NCI-H1436 (cell line): ENCODE data around the gene PTPN20.
"Not testable (repeated sequence)": the region's sequence is repeated elsewhere in the genome, so short reads cannot be mapped to it uniquely, and the experiment has no call there.

Source experiments
- DNase-seq: peaks from one replicate; lab custom pipeline; 2025; lab: John Stamatoyannopoulos, UW

Gene PTPN20

GRCh38 chr10:46911144-46911876 lies at the start of gene PTPN20:
TSS of gene PTPN20 (plus strand) at chr10:46911428. CDS start at chr10:46932500, 21,072 bp downstream.
- DNase-seq, result not testable (repeated sequence)

GRCh38 chr10:46869716-46870115 lies 41.5 kb upstream of the PTPN20 start:
- DNase-seq, result not testable (repeated sequence)

- not testable (repeated sequence) for DNase-seq
Measured at GRCh38 chr10:46871583-46871982, 39.6 kb upstream of the PTPN20 start.

- DNase-seq, result not testable (repeated sequence)
Measured at GRCh38 chr10:46875304-46875703, 35.9 kb upstream of the PTPN20 start.

- DNase-seq, result not testable (repeated sequence)
Measured at GRCh38 chr10:46876773-46877172, 34.5 kb upstream of the PTPN20 start.

- DNase-seq, result peak; percentile 45
Measured at GRCh38 chr10:46878761-46879160, 32.5 kb upstream of the PTPN20 start.

GRCh38 chr10:46890813-46891611 lies 20.2 kb upstream of the PTPN20 start:
- DNase-seq, result not testable (repeated sequence)

- DNase-seq, result not testable (repeated sequence)
Measured at GRCh38 chr10:46896762-46897692, 14.2 kb upstream of the PTPN20 start.

- not testable (repeated sequence) for DNase-seq
Measured at GRCh38 chr10:46901247-46901646, 10.0 kb upstream of the PTPN20 start.

GRCh38 chr10:46903874-46904273 lies 7.4 kb upstream of the PTPN20 start:
- DNase-seq, result not testable (repeated sequence)

- DNase-seq, result not testable (repeated sequence)
Measured at GRCh38 chr10:46906359-46906758, 4.9 kb upstream of the PTPN20 start.

GRCh38 chr10:46907185-46908117 lies 3.8 kb upstream of the PTPN20 start:
- not testable (repeated sequence) for DNase-seq

- not testable (repeated sequence) for DNase-seq
Measured at GRCh38 chr10:46922498-46922897, 11.3 kb downstream of the PTPN20 start.

GRCh38 chr10:46925156-46925555 lies 13.9 kb downstream of the PTPN20 start:
- DNase-seq, result not testable (repeated sequence)

- not testable (repeated sequence) for DNase-seq
Measured at GRCh38 chr10:46925853-46926252, 14.6 kb downstream of the PTPN20 start.

GRCh38 chr10:46928810-46929209 lies 17.6 kb downstream of the PTPN20 start:
- not testable (repeated sequence) for DNase-seq

- DNase-seq, result not testable (repeated sequence)
Measured at GRCh38 chr10:46932383-46932782, 21.2 kb downstream of the PTPN20 start.

- DNase-seq, result not testable (repeated sequence)
Measured at GRCh38 chr10:46941091-46941490, 29.9 kb downstream of the PTPN20 start.

- not testable (repeated sequence) for DNase-seq
Measured at GRCh38 chr10:46948687-46949518, 37.7 kb downstream of the PTPN20 start.

GRCh38 chr10:46952540-46952939 lies 41.3 kb downstream of the PTPN20 start:
- DNase-seq, result not testable (repeated sequence)
